ENCODE results near the gene CSPG4.
A peak's percentile ranks its signal among the peaks of the same experiment; 100 is the strongest.
"Not testable (repeated sequence)": the region's sequence is repeated elsewhere in the genome, so short reads cannot be mapped to it uniquely, and the experiment has no call there.

CSPG4 gene

GRCh38 chr15:75639191-75639708 lies 73.4 kb downstream of the CSPG4 start:
- Histone ChIP-seq H2AFZ (ENCODE audit: low read depth) (peak overlapping the region; percentile 68; the same call in 1 of the 2 replicates), H3K9ac (peak overlapping the region; percentile 89), H3K27ac (peak overlapping the region; percentile 85), H3K27me3 (ENCODE audit: insufficient read depth, low read depth) (no peaks in the 10 kb centered on the region), H4K20me1 (ENCODE audit: insufficient read depth) (no peaks in the 10 kb centered on the region), H3K79me2 (ENCODE audit: insufficient read depth, low read depth) (peaks cover 32% of the 10 kb centered on the region), H3K4me3 (IDR thresholded peaks at IDR 0.05; ENCODE audit: insufficient read depth, low read depth, low read length) (no peak overlapping the region), H3K4me2 (peak overlapping the region; percentile 70), H3K36me3 (ENCODE audit: insufficient read depth) (0 out of 2 replicates have a peak, but pooled peaks cover 4% of the 10 kb centered on the region), H3K4me1 (ENCODE audit: low read depth, poor library complexity, severe bottlenecking) (peaks cover 32% of the 10 kb centered on the region)
- no peak for TF ChIP-seq CTCF (conservative IDR thresholded peaks at IDR 0.05; ENCODE audit: low read depth, low read length)

- TF ChIP-seq CTCF (conservative IDR thresholded peaks at IDR 0.05; ENCODE audit: low read depth, low read length): no peak
- H3K4me1 ChIP-seq (ENCODE audit: low read depth, poor library complexity, severe bottlenecking): peaks cover 32% of the 10 kb centered on the region
- peaks cover 32% of the 10 kb centered on the region for H3K79me2 ChIP-seq (ENCODE audit: insufficient read depth, low read depth)
- no peaks in the 10 kb centered on the region for H3K27me3 ChIP-seq (ENCODE audit: insufficient read depth, low read depth)
- H3K36me3 ChIP-seq (ENCODE audit: insufficient read depth): 0 out of 2 replicates have a peak, but pooled peaks cover 4% of the 10 kb centered on the region
- H3K4me2 ChIP-seq: peak overlapping the region; percentile 70
- no peak overlapping the region for H3K9ac ChIP-seq
- H2AFZ ChIP-seq (ENCODE audit: low read depth): no peak overlapping the region
- H4K20me1 ChIP-seq (ENCODE audit: insufficient read depth): no peaks in the 10 kb centered on the region
- H3K27ac ChIP-seq: no peak overlapping the region
- no peak overlapping the region for H3K4me3 ChIP-seq (IDR thresholded peaks at IDR 0.05; ENCODE audit: insufficient read depth, low read depth, low read length)
Measured at GRCh38 chr15:75637245-75638009, 75.2 kb downstream of the CSPG4 start.

- TF ChIP-seq CTCF (conservative IDR thresholded peaks at IDR 0.05; ENCODE audit: low read depth, low read length): no peak
- Histone ChIP-seq H4K20me1 (ENCODE audit: insufficient read depth) (no peaks in the 10 kb centered on the region), H3K79me2 (ENCODE audit: insufficient read depth, low read depth) (peaks cover 32% of the 10 kb centered on the region), H3K4me1 (ENCODE audit: low read depth, poor library complexity, severe bottlenecking) (peaks cover 24% of the 10 kb centered on the region), H3K4me2 (no peak overlapping the region), H3K4me3 (IDR thresholded peaks at IDR 0.05; ENCODE audit: insufficient read depth, low read depth, low read length) (no peak overlapping the region), H3K27me3 (ENCODE audit: insufficient read depth, low read depth) (no peaks in the 10 kb centered on the region), H2AFZ (ENCODE audit: low read depth) (no peak overlapping the region), H3K9ac (no peak overlapping the region), H3K27ac (no peak overlapping the region), H3K36me3 (ENCODE audit: insufficient read depth) (0 out of 2 replicates have a peak, but pooled peaks cover 4% of the 10 kb centered on the region)
Measured at GRCh38 chr15:75636026-75636425, 76.6 kb downstream of the CSPG4 start.

- H4K20me1 ChIP-seq (ENCODE audit: insufficient read depth); H3K4me2 ChIP-seq; H3K4me3 ChIP-seq (IDR thresholded peaks at IDR 0.05; ENCODE audit: insufficient read depth, low read depth, low read length); H3K27me3 ChIP-seq (ENCODE audit: insufficient read depth, low read depth); H2AFZ ChIP-seq (ENCODE audit: low read depth); H3K27ac ChIP-seq; H3K9ac ChIP-seq; H3K36me3 ChIP-seq (ENCODE audit: insufficient read depth): not testable (repeated sequence)
- H3K79me2 ChIP-seq (ENCODE audit: insufficient read depth, low read depth): peaks cover 23% of the 10 kb centered on the region
- peaks cover 23% of the 10 kb centered on the region for H3K4me1 ChIP-seq (ENCODE audit: low read depth, poor library complexity, severe bottlenecking)
Measured at GRCh38 chr15:75633922-75634321, 78.7 kb downstream of the CSPG4 start.

- no peak overlapping the region for H3K9ac ChIP-seq
- peaks cover 8% of the 10 kb centered on the region for H3K4me1 ChIP-seq (ENCODE audit: low read depth, poor library complexity, severe bottlenecking)
- TF ChIP-seq CTCF (conservative IDR thresholded peaks at IDR 0.05; ENCODE audit: low read depth, low read length): no peak
- no peak overlapping the region for H2AFZ ChIP-seq (ENCODE audit: low read depth)
- no peak overlapping the region for H3K4me3 ChIP-seq (IDR thresholded peaks at IDR 0.05; ENCODE audit: insufficient read depth, low read depth, low read length)
- no peak overlapping the region for H3K27ac ChIP-seq
- no peaks in the 10 kb centered on the region for H3K36me3 ChIP-seq (ENCODE audit: insufficient read depth)
- peaks cover 3% of the 10 kb centered on the region; the same call in 1 of the 2 replicates for H3K79me2 ChIP-seq (ENCODE audit: insufficient read depth, low read depth)
- H3K27me3 ChIP-seq (ENCODE audit: insufficient read depth, low read depth): no peaks in the 10 kb centered on the region
- no peak overlapping the region for H3K4me2 ChIP-seq
- H4K20me1 ChIP-seq (ENCODE audit: insufficient read depth): no peaks in the 10 kb centered on the region
Measured at GRCh38 chr15:75631935-75632334, 80.7 kb downstream of the CSPG4 start.

Measured in KMS-11 (cell line).